Esophagus muscularis mucosa (tissue), 3 donors: ENCODE measurements around the gene AGAP9.
"Not testable (repeated sequence)": the region's sequence is repeated elsewhere in the genome, so short reads cannot be mapped to it uniquely, and the experiment has no call there.

Experiments
- POLR2AphosphoS5 ChIP-seq, 2 donors: sonication (generic); formaldehyde crosslinking; IDR thresholded peaks; one replicate each; pipeline ENCODE4 v1.6.1; 2017; ENCODE audit warnings: antibody characterized with exemption in 2 of 2
- TF ChIP-seq, protein P1 (sequence below), 3 experiments: fragments of 200-600 bp in 2 of 3; fragments of 450-650 bp in 1 of 3; sonication (generic) in 2 of 3; IDR thresholded peaks; one replicate each; pipeline ENCODE4 v1.5.1; 2017 to 2019; ENCODE audit warnings: antibody characterized with exemption in 3 of 3, mild to moderate bottlenecking in 2 of 3, moderate library complexity in 1 of 3

DNA sequence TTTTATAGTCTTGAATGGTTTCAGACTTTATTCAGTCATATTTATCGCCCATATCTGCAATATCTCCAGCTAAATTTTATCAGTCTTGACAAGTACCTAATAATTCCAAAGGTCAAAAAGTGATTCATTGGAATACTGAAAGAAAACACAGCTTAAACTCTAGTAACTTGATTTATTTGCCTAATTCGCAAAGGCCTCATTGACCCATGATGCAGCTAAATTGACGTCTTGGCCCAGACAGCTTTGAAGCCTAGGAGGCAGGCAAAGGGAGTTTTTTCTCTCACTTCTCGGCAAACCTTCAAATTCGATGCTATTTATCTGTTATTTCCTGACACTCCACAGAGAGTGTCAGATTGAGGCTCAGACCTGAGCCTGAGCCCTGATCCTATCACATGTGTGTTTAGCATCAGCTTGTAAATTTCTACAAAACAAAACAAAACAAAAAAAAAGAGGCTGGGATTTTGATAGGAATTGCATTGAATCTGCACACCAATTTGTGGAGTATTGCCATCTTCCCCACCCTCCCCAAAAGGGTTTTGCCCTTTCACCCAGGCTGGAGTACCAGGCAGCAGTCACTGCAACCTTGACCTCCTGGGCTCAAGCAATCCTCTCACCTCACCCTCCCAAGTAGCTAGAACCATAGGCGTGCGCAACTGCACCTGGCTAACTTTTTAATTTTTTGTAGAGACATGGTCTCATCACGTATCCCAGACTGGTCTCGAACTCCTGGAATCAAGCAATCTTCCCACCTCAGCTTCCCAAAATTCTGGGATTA, 47.9 kb upstream of the AGAP9 start:
- TF ChIP-seq, protein P1, sequence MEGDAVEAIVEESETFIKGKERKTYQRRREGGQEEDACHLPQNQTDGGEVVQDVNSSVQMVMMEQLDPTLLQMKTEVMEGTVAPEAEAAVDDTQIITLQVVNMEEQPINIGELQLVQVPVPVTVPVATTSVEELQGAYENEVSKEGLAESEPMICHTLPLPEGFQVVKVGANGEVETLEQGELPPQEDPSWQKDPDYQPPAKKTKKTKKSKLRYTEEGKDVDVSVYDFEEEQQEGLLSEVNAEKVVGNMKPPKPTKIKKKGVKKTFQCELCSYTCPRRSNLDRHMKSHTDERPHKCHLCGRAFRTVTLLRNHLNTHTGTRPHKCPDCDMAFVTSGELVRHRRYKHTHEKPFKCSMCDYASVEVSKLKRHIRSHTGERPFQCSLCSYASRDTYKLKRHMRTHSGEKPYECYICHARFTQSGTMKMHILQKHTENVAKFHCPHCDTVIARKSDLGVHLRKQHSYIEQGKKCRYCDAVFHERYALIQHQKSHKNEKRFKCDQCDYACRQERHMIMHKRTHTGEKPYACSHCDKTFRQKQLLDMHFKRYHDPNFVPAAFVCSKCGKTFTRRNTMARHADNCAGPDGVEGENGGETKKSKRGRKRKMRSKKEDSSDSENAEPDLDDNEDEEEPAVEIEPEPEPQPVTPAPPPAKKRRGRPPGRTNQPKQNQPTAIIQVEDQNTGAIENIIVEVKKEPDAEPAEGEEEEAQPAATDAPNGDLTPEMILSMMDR (IDR thresholded peaks at IDR 0.05) = not testable (repeated sequence)
- TF ChIP-seq POLR2AphosphoS5 (IDR thresholded peaks at IDR 0.05) = not testable (repeated sequence)
